Cardiac septum (tissue), 1 donor: Measurements from ENCODE around the gene SWI5. TPM values are rescaled to one million over a fixed set of nuclear protein-coding genes. Genes with fewer than 3 reads are reported as not detected.
A peak's percentile ranks its signal among the peaks of the same experiment; 100 is the strongest.

Experiments used
- DNase-seq: peaks from one replicate; pipeline ENCODE4 v3.0.0-alpha.2; 2020; ENCODE audit warnings: low spot score
- intact Hi-C: fragments of 100-400 bp; cut with DNase I; formaldehyde crosslinking; loops from one replicate; pipeline ENCODE4 v1.14.0; 2022
- total RNA-seq: library from RNA; stranded (reverse); fragmentation: NEBNext Ultra II Directional; extraction: Animal tissue kit (Norgen Biotek cat#: 25700); gene quantifications from one replicate; pipeline ENCODE4 v1.2.1, GENCODE V29; 2021
- donor health status: DM: no; HTN: no; CAD: no.

Gene SWI5
- total RNA-seq, 1 donor from 2014 or later: 17.7 TPM

DNA sequence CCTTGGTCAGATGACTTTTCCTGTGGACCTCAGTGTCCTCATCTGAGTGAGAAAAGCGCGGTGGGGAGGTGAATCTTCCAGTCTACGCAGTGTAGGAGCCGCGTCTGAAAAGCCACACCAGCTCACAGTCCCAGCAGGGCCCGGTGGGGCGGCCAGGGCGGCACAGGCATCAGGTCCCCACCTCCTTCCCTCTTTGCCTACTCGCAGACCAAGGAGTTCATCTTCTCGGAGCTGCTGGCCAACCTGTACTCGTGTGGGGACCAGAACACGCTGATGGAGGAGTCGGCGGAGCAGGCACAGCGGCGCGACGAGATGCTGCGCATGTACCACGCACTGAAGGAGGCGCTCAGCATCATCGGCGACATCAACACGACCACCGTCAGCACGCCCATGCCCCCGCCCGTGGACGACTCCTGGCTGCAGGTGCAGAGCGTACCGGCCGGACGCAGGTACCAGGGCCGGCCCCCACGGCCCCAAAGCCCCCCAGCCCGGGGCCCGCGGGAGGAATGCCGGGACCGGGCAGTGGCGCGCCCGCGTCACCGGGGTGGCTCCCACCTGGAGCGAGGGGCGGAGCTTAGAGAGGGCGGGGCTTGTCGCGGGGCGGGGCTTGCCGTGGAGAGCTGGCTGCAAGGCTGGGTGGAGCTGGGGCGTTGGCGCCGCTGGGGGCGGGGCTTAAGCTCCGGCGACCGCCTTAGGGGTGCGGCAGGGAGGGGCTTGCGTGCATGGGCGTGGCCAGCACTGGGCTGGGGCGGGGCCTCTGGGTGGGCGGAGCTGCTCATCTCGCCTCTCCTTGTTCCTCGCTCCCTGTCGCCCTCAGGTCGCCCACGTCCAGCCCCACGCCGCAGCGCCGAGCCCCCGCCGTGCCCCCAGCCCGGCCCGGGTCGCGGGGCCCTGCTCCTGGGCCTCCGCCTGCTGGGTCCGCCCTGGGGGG, 25.9 kb upstream of the SWI5 start:
- peak; percentile 95 for DNase-seq
- intact Hi-C loops: loop anchor here (5.0 kb wide), 1 partner anchor 48 kb away; the partner anchor contains the start of gene DNM1

- intact Hi-C loops: no loop called here
- no peak for DNase-seq
These were observed 25.0 kb upstream of the SWI5 start for GRCh38 chr9:128250839-128251731.

DNA sequence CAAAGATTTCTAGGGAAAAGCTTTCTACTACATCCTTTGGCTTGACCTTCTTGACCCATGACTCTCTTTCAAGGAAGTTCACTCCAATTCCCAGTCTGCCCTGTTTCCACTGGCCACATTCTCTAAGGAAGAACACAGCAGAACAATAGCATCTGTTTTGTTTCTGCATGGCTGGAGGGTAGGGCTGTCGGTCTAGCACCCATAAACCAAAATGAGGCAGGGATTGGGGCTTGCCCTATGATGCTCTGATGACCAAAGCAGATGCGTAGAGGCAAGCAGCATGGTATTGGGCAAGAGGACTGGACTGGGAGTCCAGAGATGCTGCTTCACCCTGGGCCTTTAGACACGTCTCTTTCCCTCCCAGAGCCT, 24.4 kb upstream of the SWI5 start:
- no peak for DNase-seq
- intact Hi-C loops: no loop called here

DNA sequence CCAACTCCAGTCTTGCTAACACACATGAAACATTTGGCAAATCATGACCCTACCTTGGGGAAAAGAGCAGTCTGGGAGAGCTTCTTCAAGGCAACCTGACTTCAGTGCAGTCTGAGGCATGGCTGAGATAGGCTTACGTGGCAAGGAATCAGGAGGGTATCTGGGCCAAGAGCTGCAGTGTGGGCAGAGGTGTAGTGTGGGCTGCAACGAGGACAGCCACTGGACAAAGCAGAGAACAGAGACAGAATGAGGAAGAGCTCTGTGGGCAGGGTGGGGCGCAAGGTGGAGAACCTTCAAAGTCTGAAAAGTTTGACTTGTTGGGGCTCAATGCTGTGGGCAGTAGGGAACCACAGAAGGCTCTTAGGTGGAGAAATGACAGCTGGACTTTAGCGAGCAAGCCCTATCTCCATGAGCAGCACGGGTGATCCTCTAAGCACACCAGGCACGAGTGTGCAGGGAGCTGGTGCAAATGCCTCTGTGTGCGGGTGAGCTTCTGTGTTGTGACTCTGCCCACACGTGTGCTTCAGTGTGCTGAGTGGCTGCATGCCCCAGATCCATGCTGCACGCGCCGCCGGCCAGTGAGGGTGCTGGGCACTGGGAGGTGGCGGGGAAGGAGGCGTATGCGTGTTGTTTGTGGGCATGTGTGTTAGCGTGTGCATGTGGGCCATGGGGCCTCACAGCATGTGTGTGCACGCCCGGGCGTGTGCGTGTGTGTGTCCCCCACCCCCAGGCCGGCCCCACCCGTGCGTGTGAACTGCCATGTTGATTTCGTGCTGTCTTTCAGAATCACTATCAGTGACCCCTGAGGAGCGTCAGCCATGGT, 23.5 kb upstream of the SWI5 start:
- intact Hi-C loops: no loop called here
- no peak for DNase-seq

GRCh38 chr9:128253140-128253990, 22.7 kb upstream of the SWI5 start:
- no peak for DNase-seq
- intact Hi-C loops: no loop called here

DNA sequence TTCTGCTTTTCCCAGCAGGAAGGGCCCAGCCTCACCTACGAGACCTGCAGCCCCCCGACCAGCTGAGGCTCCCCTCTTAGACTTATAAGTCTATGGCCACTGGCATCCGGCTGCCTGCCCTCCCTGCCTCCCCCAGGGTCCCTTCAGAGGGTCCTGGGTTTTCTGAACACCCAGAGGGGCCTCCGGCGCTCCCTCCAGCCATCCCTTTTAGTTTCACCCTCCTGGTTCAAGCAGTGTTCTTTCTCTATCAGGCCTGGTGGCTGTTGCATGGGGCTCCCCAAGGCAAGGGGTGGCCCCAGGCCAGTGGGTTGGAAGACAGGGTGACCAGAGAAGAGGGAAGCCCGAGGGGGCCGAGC, 22.1 kb upstream of the SWI5 start:
- intact Hi-C loops: no loop called here
- DNase-seq: no peak

DNA sequence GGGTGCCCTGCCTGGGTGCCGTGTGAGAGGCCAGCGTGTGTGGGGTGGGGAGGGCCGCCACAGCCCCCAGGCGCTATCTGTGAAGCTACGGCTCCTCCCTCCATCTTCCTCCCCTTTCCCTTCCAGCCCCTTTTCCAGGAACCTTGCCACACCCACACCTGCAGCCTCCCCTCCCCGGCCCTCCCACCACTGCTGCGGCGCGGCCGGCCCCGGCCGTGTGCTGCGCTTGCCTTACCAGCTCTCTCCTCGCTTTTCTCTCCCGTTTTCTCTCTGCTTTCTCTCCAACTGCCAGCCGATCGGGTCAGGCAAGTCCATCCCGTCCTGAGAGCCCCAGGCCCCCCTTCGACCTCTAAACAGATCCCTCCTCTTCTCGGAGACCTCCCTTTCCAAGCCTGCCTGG, 21.7 kb upstream of the SWI5 start:
- no peak for DNase-seq
- intact Hi-C loops: no loop called here

DNA sequence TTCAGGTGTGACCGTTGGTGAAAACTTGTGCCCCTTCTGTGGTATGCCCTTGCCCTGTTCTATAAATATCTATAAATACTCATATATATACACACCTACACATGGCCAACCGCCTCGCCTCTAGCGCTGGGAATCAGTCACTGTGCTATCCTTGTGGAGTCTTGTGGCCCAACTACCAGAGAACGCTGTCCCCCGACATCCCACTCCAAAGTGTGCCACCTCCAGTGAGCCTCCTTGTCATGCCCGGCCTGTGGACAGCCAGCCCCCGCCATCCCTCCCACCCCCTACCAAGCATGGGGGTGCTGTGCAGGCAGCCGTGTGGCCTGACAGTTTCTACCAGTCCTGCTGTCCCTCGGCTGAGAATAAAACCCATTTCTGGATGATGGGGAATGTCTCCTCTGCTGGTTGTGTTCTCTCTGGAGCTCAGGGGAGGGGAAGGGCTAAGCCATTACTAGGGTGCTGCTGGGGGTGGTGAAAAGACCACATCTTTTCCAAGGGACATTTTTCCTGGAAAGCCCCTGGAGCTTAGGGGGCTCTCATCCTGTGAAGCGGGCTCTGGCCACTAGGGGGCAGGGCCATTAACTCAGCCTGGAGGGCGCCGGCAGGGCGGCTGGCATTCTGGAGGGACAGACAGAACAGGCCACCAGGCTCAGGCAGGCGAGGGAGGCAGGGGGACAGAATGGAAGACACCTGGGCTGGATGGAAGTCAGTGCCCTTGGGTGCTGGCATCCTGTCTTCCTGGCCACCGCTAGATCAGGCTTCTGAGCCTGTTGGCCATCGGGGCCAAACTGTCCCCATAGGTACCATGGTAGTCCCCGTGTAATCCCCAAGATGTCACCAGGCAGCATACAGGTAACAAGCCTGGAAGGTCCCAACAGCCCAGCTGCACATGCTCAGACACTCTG, 21.0 kb upstream of the SWI5 start:
- intact Hi-C loops: no loop called here
- no peak for DNase-seq

- DNase-seq: no peak
- intact Hi-C loops: no loop called here
These were observed 18.8 kb upstream of the SWI5 start for GRCh38 chr9:128257086-128257825.

DNA sequence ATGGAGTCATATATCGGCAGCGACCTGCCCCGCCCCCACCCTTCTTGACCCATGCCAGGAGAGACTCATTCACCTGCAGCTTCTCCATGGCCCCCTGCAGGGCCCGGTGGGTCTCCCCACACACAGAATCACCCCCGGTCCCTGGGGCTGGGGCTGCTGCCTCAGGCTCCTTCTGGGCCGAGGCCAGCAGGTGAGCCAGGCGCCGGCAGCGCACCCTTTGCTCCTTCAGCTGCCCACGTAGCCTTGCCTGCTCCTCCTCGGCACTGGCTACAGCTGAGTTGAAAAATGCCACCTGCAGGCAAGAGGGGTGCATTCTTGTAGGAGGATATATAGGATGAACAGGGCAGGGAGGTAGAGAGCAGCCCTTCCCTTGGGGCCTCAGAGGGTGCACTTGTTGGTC, 18.2 kb upstream of the SWI5 start:
- intact Hi-C loops: no loop called here

DNA sequence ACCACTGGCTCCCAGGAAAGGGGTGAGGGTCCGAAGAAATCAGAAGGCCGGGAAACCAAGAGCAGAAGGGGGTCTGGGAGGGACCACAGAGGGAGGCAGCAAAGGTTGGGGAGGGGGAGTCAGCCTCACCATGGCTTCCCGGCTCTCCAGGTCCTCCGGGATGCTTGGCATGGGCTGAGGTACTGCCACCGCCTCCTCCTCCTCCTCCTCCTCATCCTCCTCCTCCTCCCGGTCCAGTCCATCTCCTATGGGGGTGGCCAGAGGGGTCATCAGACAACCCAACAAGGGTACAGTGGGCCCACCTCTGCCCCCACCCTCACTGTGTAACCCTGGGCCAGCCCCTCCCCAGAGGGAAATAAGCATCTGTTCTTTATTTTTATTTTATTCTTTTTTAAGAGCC, 17.8 kb upstream of the SWI5 start:
- no peak for DNase-seq
- intact Hi-C loops: no loop called here

More for the DNA sequence above, 18.2 kb upstream of the SWI5 start:
- DNase-seq: no peak

DNA sequence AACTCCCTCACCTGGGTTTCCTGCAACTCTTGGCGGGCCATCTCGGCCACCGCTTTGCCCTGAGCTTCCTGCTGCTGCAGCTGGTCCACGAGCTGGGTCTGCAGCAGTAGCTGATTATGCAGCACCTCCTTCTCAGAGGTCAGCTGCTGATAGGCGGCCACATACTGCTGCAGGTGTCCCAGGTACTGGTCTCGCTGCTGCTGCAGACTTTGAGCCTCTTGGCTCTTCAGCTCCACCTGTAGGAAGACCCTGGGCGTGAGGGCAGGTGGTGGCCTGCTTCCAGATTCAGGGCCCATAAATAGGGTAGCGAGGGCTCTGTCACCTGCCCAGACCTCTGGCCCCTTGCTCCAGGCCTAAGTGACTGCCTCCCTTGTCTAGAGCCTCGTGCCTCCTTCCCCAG, 16.9 kb upstream of the SWI5 start:
- no peak for DNase-seq

GRCh38 chr9:128260340-128260739, 15.7 kb upstream of the SWI5 start:
- intact Hi-C loops: no loop called here

More for the DNA sequence above, 16.9 kb upstream of the SWI5 start:
- intact Hi-C loops: no loop called here

GRCh38 chr9:128262687-128263086, 13.4 kb upstream of the SWI5 start:
- intact Hi-C loops: no loop called here
- DNase-seq: no peak

More at GRCh38 chr9:128260340-128260739, 15.7 kb upstream of the SWI5 start:
- no peak for DNase-seq

DNA sequence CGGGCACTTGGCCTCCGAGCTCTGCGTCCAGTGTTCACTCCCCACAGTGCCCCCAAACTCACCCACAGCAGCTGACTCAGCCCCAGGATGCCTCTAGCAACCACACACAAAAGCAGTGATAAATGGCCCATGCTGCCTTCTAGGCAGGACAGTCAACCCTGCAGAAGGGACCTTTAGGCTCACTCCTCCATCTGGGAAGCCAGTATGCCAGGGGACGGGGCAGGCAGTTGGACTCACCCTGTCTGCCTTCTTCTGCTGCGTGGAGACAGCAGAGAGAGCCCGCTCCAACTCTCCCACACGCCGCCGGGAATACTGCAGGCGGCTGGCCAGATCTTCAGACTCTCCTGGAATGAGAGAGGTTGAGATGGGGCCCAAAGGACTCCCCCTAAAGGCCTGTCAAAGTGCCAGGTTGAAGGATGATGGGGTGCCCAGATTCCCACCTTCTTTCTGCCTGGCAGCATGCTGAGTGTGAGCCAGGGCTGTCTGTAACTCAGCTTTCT, 10.7 kb upstream of the SWI5 start:
- intact Hi-C loops: no loop called here
- DNase-seq: no peak

DNA sequence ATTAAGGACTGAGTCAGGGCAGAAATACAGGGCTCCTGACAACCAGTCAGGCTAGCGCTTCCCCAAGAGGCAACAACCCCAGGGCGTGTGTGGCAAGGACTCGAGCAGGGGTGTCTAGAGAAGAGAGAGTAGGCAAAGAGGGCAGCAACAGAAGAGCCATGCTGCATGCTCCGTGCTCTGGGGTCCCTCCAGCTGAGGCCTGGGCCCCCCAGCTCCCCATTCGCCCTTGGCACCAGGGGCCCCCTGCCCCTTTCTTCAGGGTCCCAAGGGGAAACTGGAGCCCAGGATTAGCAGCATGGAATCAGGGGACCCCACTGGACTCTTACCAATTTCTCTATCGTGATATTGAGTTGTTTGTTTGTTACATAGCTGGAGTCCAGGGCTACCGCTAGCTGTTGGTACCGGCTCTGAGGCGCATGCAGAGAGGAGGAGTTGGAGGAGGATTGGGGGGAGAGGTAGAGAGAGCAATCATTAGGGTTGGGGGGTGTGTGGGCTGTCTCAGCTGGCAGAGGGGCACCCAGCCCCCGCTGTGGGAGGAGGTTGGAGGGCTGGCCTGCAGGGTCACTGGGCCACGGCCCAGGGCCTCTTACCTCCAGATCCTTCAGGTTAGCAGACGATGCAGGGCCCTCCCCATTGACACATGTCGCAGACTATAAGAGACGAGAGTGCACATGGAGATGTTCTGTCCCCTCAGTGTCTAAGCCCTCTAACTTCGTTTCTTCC, 9.0 kb upstream of the SWI5 start:
- DNase-seq: no peak
- intact Hi-C loops: no loop called here
